ENCODE data around the gene TBC1D5.

DNA sequence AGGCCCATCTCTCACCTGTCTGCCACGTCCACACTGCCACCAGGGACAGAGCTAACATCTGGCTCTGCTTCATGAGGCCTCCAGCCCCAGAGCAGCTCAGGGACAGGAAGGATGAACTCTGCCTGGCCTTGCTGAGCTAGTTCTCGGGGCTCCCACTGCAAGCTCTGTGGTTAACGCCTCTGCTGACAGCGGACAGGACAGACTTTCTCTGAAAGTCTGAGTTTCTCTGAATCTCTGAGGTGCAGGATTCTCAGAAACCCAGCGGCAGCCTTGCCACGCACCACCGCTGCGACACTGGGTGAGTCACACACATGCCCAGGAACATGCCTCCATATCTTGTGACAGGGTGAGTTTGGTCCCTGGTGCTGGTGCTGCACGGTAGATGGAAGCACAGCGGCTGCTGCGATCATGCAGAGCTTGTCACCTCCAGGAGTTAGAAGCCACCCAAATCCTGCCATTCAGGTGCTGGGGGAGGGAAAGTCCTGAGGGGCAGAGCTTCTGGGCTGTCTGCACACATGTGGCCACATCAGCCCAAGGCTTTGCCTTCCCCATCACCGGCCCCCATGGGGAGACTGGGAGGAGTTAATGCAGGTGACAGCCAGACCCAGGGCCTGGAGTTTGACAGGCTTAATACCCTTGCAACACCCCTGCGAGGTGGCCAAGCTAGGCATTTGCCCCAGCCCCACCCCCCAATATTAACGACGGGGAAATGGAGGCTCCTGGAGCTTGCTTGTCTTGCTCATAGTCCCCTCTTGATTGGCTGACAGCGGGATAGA is 590.6 kb downstream of the TBC1D5 start:
- TF ChIP-seq, protein P1, sequence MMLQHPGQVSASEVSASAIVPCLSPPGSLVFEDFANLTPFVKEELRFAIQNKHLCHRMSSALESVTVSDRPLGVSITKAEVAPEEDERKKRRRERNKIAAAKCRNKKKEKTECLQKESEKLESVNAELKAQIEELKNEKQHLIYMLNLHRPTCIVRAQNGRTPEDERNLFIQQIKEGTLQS (CRISPR knock-in tag; conservative IDR thresholded peaks at IDR 0.05), result no peak
- TF ChIP-seq, protein P2, sequence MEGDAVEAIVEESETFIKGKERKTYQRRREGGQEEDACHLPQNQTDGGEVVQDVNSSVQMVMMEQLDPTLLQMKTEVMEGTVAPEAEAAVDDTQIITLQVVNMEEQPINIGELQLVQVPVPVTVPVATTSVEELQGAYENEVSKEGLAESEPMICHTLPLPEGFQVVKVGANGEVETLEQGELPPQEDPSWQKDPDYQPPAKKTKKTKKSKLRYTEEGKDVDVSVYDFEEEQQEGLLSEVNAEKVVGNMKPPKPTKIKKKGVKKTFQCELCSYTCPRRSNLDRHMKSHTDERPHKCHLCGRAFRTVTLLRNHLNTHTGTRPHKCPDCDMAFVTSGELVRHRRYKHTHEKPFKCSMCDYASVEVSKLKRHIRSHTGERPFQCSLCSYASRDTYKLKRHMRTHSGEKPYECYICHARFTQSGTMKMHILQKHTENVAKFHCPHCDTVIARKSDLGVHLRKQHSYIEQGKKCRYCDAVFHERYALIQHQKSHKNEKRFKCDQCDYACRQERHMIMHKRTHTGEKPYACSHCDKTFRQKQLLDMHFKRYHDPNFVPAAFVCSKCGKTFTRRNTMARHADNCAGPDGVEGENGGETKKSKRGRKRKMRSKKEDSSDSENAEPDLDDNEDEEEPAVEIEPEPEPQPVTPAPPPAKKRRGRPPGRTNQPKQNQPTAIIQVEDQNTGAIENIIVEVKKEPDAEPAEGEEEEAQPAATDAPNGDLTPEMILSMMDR (IDR thresholded peaks at IDR 0.05), result no peak
- TF ChIP-seq NR3C1 (CRISPR knock-in tag; conservative IDR thresholded peaks at IDR 0.05; ENCODE audit: low read depth) (no peak), ZNF263 (CRISPR knock-in tag; IDR thresholded peaks at IDR 0.05; ENCODE audit: low read depth) (no peak), TEAD1 (CRISPR knock-in tag; IDR thresholded peaks at IDR 0.05) (no peak), ZBTB21 (CRISPR knock-in tag; IDR thresholded peaks at IDR 0.05; ENCODE audit: borderline replicate concordance) (no peak), ZNF232 (CRISPR knock-in tag; IDR thresholded peaks at IDR 0.05) (no peak)
- TF ChIP-seq, protein P3, sequence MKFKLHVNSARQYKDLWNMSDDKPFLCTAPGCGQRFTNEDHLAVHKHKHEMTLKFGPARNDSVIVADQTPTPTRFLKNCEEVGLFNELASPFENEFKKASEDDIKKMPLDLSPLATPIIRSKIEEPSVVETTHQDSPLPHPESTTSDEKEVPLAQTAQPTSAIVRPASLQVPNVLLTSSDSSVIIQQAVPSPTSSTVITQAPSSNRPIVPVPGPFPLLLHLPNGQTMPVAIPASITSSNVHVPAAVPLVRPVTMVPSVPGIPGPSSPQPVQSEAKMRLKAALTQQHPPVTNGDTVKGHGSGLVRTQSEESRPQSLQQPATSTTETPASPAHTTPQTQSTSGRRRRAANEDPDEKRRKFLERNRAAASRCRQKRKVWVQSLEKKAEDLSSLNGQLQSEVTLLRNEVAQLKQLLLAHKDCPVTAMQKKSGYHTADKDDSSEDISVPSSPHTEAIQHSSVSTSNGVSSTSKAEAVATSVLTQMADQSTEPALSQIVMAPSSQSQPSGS (CRISPR knock-in tag; IDR thresholded peaks at IDR 0.05; ENCODE audit: borderline replicate concordance, low read depth), result no peak
- TF ChIP-seq, protein P4, sequence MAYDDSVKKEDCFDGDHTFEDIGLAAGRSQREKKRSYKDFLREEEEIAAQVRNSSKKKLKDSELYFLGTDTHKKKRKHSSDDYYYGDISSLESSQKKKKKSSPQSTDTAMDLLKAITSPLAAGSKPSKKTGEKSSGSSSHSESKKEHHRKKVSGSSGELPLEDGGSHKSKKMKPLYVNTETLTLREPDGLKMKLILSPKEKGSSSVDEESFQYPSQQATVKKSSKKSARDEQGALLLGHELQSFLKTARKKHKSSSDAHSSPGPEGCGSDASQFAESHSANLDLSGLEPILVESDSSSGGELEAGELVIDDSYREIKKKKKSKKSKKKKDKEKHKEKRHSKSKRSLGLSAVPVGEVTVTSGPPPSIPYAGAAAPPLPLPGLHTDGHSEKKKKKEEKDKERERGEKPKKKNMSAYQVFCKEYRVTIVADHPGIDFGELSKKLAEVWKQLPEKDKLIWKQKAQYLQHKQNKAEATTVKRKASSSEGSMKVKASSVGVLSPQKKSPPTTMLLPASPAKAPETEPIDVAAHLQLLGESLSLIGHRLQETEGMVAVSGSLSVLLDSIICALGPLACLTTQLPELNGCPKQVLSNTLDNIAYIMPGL (CRISPR knock-in tag; IDR thresholded peaks at IDR 0.05), result no peak
- TF ChIP-seq, protein P5, sequence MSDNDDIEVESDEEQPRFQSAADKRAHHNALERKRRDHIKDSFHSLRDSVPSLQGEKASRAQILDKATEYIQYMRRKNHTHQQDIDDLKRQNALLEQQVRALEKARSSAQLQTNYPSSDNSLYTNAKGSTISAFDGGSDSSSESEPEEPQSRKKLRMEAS (CRISPR knock-in tag; IDR thresholded peaks at IDR 0.05), result no peak
- TF ChIP-seq, protein P6, sequence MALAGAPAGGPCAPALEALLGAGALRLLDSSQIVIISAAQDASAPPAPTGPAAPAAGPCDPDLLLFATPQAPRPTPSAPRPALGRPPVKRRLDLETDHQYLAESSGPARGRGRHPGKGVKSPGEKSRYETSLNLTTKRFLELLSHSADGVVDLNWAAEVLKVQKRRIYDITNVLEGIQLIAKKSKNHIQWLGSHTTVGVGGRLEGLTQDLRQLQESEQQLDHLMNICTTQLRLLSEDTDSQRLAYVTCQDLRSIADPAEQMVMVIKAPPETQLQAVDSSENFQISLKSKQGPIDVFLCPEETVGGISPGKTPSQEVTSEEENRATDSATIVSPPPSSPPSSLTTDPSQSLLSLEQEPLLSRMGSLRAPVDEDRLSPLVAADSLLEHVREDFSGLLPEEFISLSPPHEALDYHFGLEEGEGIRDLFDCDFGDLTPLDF (CRISPR knock-in tag; IDR thresholded peaks at IDR 0.05), result no peak
- TF ChIP-seq, protein P7, sequence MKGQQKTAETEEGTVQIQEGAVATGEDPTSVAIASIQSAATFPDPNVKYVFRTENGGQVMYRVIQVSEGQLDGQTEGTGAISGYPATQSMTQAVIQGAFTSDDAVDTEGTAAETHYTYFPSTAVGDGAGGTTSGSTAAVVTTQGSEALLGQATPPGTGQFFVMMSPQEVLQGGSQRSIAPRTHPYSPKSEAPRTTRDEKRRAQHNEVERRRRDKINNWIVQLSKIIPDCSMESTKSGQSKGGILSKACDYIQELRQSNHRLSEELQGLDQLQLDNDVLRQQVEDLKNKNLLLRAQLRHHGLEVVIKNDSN (CRISPR knock-in tag; IDR thresholded peaks at IDR 0.05), result no peak
- TF ChIP-seq, protein P8, sequence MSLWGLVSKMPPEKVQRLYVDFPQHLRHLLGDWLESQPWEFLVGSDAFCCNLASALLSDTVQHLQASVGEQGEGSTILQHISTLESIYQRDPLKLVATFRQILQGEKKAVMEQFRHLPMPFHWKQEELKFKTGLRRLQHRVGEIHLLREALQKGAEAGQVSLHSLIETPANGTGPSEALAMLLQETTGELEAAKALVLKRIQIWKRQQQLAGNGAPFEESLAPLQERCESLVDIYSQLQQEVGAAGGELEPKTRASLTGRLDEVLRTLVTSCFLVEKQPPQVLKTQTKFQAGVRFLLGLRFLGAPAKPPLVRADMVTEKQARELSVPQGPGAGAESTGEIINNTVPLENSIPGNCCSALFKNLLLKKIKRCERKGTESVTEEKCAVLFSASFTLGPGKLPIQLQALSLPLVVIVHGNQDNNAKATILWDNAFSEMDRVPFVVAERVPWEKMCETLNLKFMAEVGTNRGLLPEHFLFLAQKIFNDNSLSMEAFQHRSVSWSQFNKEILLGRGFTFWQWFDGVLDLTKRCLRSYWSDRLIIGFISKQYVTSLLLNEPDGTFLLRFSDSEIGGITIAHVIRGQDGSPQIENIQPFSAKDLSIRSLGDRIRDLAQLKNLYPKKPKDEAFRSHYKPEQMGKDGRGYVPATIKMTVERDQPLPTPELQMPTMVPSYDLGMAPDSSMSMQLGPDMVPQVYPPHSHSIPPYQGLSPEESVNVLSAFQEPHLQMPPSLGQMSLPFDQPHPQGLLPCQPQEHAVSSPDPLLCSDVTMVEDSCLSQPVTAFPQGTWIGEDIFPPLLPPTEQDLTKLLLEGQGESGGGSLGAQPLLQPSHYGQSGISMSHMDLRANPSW (CRISPR knock-in tag; conservative IDR thresholded peaks at IDR 0.05; ENCODE audit: low read depth), result no peak

Data from WTC11 (cell line).